GM19463 (cell line): ENCODE measurements around the gene DLGAP1.
A peak's percentile ranks its signal among the peaks of the same experiment; 100 is the strongest.

ENCODE experiments used
- ATAC-seq: cut with Tn5 transposase; IDR thresholded peaks from one replicate; pipeline ENCODE4 v1.9.1; 2021; ENCODE audit warnings: mild to moderate bottlenecking, moderate library complexity; ENCODE audit not compliant: unreplicated experiment

DLGAP1 gene

GRCh38 chr18:3794537-3795348, 660.4 kb downstream of the DLGAP1 start:
- no peak for ATAC-seq

DNA sequence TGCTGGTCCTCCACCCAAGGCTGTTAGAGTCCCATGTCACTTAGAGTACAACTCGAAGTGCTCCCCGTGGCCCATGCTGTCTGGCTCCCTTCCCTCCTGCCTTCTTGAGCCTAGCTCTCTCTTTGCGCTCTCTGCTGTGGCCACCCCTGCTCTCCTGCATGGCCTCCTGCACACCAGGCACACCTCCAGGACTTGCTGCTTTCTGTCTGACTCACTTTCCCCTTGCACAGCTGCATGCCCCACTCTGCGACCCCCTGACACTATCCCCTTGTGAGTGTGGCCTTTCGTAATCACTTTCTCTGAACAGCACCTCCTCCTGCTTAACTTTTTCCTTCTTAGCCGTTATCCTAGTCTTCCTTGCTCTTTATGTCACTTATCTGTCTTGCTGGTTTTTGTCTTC, 661.6 kb downstream of the DLGAP1 start:
- no peak for ATAC-seq

DNA sequence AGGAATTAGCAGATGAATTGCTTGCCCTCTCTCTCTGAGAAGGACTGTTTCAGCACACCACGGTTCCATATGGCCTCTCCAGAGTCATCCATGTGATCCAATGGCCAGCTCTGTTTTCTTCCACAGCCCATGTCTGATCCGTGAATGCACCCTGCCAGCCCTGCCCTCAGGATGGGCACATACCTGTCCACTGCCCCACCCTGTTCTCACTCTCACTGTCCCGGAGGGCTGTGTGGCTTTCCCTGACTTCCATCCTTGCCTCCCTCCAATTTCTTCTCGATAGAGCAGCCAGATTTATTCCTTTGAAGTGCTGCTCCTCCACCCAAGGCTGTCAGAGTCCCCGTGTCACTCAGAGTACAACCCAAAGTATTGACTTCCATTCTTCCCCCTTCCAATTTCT, 662.0 kb downstream of the DLGAP1 start:
- ATAC-seq = no peak

DNA sequence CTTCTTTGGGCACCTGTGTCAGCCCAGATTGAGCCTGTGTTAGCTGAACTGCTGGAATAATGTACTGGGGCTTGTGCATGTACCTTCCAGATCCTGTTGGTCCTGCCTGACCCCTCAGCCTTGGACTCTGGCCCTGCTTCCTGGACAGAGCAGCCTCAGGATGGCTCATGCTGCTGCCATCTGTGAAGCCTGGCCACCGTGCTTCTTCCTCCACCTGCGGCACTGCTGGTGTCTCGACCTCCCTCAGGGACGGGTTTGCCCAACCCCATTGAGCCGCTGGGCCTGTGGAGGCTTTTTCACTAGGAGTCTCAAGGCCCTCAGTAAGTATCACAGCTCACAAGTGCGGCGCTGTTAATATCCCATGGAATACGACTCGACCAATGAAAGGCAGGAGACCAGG, 662.4 kb downstream of the DLGAP1 start:
- ATAC-seq = no peak

- ATAC-seq = no peak
Observed at GRCh38 chr18:3791238-3791637, 663.9 kb downstream of the DLGAP1 start.

DNA sequence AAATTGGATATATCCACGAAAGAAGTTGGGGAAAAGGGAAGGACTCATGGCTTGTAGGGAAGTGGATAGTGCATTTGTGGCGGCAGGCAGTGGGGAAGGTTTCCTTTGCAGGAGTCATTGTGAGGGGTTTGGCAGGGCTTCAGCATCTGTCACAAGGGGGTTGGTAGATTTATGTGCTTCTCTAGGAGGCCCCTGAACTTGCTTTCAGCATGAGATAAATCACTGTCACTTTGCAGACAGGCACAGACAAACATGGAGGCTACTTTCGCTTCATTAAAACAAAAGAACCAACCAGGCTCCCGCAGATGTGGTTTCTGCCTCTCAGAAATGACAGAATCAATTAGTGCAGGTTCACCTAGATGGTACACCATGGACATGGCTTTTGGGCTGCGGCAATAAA, 664.4 kb downstream of the DLGAP1 start:
- no peak for ATAC-seq

DNA sequence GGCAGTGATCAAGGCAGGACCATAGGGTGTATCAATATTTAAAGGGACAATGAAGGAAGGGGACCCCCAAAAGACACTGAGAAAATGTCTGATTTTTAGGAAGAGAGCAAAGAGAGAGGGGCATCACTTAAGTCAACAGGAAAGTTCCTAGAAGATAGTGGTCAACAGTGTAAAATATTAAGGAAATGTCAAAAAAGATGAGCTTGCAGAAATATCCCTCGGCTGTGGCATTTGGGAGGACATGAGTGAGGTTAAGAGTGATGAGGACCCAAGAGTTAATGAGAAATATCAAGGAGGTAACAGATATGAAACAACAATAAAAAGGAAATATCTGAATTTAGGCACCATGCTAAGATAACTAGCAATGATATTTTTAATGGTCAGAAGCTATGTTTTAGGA, 665.6 kb downstream of the DLGAP1 start:
- no peak for ATAC-seq

DNA sequence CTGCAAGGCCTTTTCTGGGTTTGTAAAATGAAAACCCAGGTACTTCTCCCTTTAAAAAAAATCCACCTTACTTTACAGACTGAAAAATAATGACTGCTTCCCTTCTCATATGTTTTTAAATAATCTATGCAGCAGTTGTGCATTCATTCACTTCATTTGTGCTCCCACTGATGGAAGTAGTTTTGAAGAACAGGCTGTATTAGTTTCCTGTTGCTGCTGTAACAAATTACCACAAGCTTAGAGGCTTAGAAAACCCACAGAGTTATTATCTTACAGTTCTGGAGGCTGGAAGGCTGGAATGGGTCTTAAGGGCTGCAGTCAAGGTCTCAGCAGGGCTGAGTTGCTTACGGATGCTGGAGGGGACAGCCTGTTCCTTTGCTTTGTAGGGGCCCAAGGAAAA, 670.2 kb downstream of the DLGAP1 start:
- ATAC-seq = no peak

GRCh38 chr18:3782901-3783300, 672.2 kb downstream of the DLGAP1 start:
- no peak for ATAC-seq

DNA sequence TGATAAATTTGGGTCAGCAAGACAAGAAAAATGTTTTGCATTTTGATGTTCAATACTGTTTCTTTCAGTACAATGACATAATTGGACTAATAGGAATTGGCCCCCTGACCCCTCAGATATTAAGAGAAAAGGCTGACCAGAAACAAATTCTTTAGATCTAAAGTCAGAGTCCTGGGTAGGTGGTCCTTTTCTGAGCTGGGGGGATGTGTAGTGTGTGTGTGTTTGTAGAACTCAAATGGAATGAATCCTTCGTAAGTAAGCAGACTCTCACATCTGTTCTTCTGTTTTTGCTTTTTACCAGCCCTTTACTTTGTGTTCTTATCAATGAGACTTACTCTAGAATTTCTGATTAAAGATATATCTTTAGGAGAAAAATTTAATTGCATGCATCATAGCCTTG, 677.4 kb downstream of the DLGAP1 start:
- ATAC-seq = no peak

GRCh38 chr18:3777122-3777521, 678.0 kb downstream of the DLGAP1 start:
- no peak for ATAC-seq

DNA sequence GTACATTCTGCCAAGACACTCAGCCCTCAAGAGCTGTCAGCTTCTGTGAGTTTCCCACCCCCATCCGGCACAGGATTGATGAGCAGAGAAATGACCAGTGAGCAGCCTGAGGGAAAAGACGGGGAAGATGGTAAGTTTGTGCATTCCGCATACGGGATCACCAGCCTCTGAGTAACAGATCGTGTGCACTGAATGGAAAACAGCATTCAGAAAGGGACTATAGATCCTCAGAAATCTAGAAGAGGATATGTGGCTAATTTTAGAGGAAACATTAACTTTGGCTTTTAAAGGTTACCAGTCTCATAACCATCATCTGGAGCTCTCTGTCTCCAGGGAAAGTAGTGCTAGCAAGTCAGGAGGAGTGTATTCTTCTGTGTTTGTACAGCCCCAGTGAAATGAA, 679.1 kb downstream of the DLGAP1 start:
- ATAC-seq = no peak

DNA sequence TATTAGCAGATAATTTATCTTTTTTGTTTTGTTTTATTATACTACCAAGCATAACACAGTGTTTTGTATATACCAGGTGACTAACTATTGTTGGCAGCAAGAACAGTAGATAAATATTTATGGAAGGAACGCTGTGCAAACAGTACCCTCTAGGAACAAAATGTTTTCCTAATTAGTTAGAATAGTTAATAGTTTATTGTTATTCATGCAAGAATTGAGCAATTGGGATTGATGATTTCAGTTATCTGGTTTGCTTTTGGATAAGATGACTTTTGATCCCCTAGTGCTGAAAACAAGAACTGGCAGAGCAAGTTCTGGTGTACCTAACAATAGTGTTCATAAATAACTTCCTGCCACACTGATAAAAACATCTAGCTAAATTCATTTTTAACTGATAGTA, 681.8 kb downstream of the DLGAP1 start:
- ATAC-seq = no peak

- peak; percentile 97 for ATAC-seq
Observed at GRCh38 chr18:3771121-3771971, 683.8 kb downstream of the DLGAP1 start.

- no peak for ATAC-seq
Observed at GRCh38 chr18:3761266-3761665, 693.8 kb downstream of the DLGAP1 start.

- no peak for ATAC-seq
Observed at GRCh38 chr18:3760741-3761140, 694.4 kb downstream of the DLGAP1 start.

DNA sequence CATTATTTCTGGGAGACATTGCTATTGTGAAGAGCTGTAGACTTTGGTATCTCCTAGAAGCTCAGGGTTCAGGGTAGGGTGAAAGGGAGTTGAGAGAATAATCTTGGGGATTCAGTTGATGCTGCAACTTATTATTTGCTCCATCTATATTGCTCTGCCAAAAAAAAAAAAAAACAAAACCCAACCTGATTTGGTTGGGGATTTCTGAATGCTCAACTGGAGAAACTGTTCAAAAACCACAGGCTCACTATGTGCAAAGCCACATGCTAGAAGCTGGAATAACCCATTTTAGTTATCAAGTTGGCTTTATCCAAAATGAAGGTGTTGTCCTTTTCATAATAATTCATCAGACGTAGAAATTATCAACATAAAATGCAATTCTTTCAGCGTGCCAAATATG, 696.0 kb downstream of the DLGAP1 start:
- no peak for ATAC-seq

DNA sequence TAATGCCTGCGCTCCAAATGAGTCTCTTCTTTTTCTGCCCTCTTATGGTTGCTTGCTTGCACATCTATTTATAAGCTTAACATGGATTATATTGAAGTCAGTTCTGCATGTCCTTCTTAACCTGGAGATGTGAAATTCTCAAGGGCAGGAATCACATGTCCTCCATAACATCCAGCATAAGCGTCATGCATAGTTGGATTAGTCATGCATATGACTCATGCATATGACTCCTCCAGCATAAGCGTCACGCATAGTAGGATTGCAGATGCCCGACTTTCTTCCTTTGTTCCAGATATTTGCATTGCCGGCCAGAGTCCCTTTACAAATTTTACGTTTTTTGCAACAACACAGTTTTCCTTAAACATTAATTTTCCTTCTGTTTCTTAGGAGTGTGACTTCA, 696.6 kb downstream of the DLGAP1 start:
- ATAC-seq = no peak

DNA sequence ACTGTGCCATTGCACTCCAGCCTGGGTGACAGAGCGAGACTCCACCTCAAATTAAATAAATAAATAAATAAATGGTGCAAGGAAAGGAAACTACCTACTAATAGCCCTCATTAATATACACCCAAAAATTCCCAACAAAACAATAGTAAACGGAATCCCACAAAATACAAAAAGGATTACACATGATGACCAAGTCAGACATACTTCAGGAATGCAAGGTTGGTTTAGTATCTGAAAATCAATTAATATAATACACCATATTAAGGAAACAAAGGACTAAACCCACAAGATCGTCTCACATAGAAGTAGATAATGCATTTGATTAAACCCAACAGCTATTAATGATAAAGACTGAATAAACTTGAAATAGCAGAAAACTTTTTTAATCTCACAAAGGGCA, 697.7 kb downstream of the DLGAP1 start:
- no peak for ATAC-seq

DNA sequence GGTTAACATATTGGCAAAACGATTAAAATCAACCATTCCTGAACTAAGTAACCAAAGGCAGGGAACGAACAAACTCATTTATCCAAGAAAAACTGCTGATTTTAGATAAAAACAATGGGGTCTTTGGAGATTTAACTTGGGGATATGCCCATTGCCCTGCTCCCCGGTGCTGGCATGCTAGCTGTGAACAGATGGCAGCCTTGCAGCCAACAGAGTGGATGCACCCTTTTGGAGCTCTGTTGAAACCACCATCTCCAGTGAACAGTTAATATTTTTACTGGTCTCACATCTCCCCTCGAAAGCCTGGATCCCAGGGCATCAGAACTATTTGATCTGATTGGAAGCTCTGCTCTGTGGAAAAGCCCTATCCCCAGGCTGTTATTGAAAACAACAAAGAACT, 702.0 kb downstream of the DLGAP1 start:
- ATAC-seq = no peak

DNA sequence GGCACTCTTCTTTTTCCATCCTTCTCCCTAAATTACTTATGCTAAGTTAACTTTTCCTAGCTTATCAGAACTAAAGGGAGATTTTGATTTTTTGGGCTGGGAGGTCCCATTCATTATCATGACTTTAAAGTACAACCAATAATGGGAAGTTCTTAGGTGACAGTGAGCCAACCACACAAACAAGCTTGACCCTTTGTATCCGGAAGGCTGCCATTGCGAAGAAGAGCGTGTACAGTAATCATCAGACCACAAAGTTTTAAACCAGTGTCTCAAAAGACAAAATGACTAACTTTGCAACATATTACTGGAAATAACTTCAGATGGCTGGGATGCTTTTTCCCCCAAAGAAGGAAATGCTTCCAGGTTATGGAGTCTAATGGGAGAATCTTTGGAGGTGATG, 707.0 kb downstream of the DLGAP1 start:
- ATAC-seq = no peak
